ENCODE measurements around the gene MAP3K8. TPM values are rescaled to one million over a fixed set of nuclear protein-coding genes. Genes with fewer than 3 reads are reported as not detected.

The MAP3K8 gene
- total and polyA plus RNA-seq, 9 of the 15 experiments (the other 6 are each of a cell fraction or from before 2014, with no cell fraction given) = 6.9 to 23.6 (median 13.6) TPM

DNA sequence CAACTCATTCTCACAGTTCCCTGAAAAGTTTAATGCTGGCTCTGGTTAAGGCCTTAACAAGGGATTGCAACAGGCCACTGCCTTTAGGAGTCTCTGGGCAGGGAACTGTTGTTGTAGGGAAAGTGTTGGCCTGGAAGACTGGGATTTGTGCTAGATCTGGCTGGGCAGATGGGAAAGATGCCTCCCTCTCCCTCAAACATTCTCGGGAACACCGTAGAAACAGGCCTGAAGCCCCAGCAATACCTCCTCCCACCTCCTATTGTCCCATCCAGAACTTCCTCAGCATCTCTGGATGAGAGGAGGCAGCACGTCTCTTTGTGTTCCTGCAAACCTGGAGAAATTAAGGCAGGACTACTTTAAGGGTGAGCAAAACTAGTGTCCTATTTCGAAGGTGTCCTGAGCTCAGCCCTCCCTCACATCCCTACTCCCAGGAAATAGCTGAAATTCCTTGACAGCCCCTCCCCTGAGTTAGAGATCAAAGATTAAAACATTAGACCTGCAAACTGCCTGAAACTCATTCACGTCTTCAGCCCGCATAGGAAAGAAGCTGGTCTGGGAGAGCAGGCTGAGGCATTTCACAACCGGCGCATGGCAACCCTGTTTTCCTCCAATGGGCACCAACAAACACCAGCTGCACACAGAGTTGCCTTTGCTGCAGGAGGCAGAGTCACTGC lies 10.9 kb upstream of the MAP3K8 start:
- 0 out of 2 replicates have a peak, but pooled peaks have one; percentile 22 for TF ChIP-seq ETV1 (tag; conservative IDR thresholded peaks at IDR 0.05; ENCODE audit: low read depth)
- TF ChIP-seq, protein P1, sequence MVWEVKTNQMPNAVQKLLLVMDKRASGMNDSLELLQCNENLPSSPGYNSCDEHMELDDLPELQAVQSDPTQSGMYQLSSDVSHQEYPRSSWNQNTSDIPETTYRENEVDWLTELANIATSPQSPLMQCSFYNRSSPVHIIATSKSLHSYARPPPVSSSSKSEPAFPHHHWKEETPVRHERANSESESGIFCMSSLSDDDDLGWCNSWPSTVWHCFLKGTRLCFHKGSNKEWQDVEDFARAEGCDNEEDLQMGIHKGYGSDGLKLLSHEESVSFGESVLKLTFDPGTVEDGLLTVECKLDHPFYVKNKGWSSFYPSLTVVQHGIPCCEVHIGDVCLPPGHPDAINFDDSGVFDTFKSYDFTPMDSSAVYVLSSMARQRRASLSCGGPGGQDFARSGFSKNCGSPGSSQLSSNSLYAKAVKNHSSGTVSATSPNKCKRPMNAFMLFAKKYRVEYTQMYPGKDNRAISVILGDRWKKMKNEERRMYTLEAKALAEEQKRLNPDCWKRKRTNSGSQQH (CRISPR knock-in tag; IDR thresholded peaks at IDR 0.05) = no peak
- TF ChIP-seq, protein P2, sequence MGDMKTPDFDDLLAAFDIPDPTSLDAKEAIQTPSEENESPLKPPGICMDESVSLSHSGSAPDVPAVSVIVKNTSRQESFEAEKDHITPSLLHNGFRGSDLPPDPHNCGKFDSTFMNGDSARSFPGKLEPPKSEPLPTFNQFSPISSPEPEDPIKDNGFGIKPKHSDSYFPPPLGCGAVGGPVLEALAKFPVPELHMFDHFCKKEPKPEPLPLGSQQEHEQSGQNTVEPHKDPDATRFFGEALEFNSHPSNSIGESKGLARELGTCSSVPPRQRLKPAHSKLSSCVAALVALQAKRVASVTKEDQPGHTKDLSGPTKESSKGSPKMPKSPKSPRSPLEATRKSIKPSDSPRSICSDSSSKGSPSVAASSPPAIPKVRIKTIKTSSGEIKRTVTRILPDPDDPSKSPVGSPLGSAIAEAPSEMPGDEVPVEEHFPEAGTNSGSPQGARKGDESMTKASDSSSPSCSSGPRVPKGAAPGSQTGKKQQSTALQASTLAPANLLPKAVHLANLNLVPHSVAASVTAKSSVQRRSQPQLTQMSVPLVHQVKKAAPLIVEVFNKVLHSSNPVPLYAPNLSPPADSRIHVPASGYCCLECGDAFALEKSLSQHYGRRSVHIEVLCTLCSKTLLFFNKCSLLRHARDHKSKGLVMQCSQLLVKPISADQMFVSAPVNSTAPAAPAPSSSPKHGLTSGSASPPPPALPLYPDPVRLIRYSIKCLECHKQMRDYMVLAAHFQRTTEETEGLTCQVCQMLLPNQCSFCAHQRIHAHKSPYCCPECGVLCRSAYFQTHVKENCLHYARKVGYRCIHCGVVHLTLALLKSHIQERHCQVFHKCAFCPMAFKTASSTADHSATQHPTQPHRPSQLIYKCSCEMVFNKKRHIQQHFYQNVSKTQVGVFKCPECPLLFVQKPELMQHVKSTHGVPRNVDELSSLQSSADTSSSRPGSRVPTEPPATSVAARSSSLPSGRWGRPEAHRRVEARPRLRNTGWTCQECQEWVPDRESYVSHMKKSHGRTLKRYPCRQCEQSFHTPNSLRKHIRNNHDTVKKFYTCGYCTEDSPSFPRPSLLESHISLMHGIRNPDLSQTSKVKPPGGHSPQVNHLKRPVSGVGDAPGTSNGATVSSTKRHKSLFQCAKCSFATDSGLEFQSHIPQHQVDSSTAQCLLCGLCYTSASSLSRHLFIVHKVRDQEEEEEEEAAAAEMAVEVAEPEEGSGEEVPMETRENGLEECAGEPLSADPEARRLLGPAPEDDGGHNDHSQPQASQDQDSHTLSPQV (IDR thresholded peaks at IDR 0.05) = 0 out of 2 replicates have a peak, but pooled peaks have one; percentile 4
- no peak for TF ChIP-seq NR2C2 (CRISPR knock-in tag; IDR thresholded peaks at IDR 0.05)
- 0 out of 2 replicates have a peak, but pooled peaks have one; percentile 41 for TF ChIP-seq NR2C2 (tag; IDR thresholded peaks at IDR 0.05)
- peak; percentile 46; the same call in 1 of the 2 replicates for TF ChIP-seq CTBP1 (IDR thresholded peaks at IDR 0.05; ENCODE audit: borderline replicate concordance)
- 0 out of 2 replicates have a peak, but pooled peaks have one; percentile 6 for TF ChIP-seq ARID1B (IDR thresholded peaks at IDR 0.05)
- no peak for TF ChIP-seq TEAD1 (CRISPR knock-in tag; IDR thresholded peaks at IDR 0.05)
- no peak; the same call in 2 of the 3 replicates for ATAC-seq
- no peak for DNase-seq (ENCODE audit: extremely low read depth in 1 of 4, low spot score in 3 of 4)
- intact Hi-C loops (cut with micrococcal nuclease) = no loop called here
- Histone ChIP-seq H3K27me3 (ENCODE audit: control insufficient read depth in 2 of 2, insufficient read depth in 2 of 2, low read length in 2 of 2) (no peaks in the 10 kb centered on the region), H4K20me1 (replicated peaks; ENCODE audit: control insufficient read depth, insufficient read depth, low read length) (no peaks in the 10 kb centered on the region), H3K9me3 (replicated peaks; ENCODE audit: control insufficient read depth, insufficient read depth, low read depth, low read length) (no peaks in the 10 kb centered on the region), H3K4me1 (replicated peaks in 1 of 2; ENCODE audit: control insufficient read depth in 2 of 2, insufficient read depth in 2 of 2, low read length in 2 of 2) (peaks cover 14 to 42% of the 10 kb centered on the region in 2 experiments), H3K4me2 (ENCODE audit: insufficient read depth, low read length) (peak overlapping the region; percentile 6; the same call in 1 of the 2 replicates), H3K9ac (ENCODE audit: insufficient read depth in 1 of 2, low read depth in 2 of 2, low read length in 2 of 2) (peak overlapping the region in 1 of 2 experiments; percentile 70; a peak in 1 of 4 replicates), H3K9me1 (ENCODE audit: control insufficient read depth, insufficient read depth, low read length) (no peaks in the 10 kb centered on the region), H3K36me3 (ENCODE audit: control insufficient read depth, insufficient read depth, low read length) (no peaks in the 10 kb centered on the region), H2AFZ (ENCODE audit: low read depth, low read length) (peak overlapping the region; percentile 89), H3K27ac (ENCODE audit: extremely low read depth, low read depth, low read length) (no peak overlapping the region), H3K4me3 (no peak overlapping the region), H3K79me2 (ENCODE audit: control insufficient read depth, insufficient read depth, low read length) (no peaks in the 10 kb centered on the region)
- CTCF ChIA-PET (ENCODE audit: low intra/inter-chr PET ratio) = no interaction called here
- WGBS (ENCODE audit: insufficient coverage, low coverage, missing lambda C conversion rate) = 36% methylated on average over 6 of the region's 8 CpGs
- no TSS peak for BruUV-seq (replicated peaks)
- POLR2A ChIA-PET = interaction anchor here (0.9 to 4.4 kb wide), 3 partner anchors 11 to 129 kb away, joined by 4 to 19 read pairs (median 5); partner anchors contain the start of gene MAP3K8
- in situ Hi-C loops (cut with MboI) = no loop called here
- FAIRE-seq = no peak
